AG04449 (cell line): ENCODE data around the gene USP35.

Source experiments
- CTCF ChIA-PET: fragments of 350-600 bp; formaldehyde crosslinking; extraction: SDS; loops from one replicate; lab custom pipeline; 2021; ENCODE audit warnings: antibody characterized with exemption; lab: Yijun Ruan, JAX
- POLR2A ChIA-PET: fragments of 400-600, 350-600 bp; formaldehyde crosslinking; extraction: SDS; loops from one replicate; lab custom pipeline; 2020; ENCODE audit warnings: antibody characterized with exemption, inconsistent platforms; lab: Yijun Ruan, JAX
- DNase-seq: peaks from one replicate; pipeline ENCODE4 v3.0.0-alpha.2; 2010; ENCODE audit warnings: low read depth, low spot score
- H3K4me3 ChIP-seq: 2 replicates; pipeline ENCODE4 v1.5.1; 2011; ENCODE audit warnings: low read depth, mild to moderate bottlenecking, control low read depth, low read length
- CTCF ChIP-seq: IDR thresholded peaks from one replicate; pipeline ENCODE4 v1.5.1; 2011; ENCODE audit warnings: mild to moderate bottlenecking, moderate library complexity, low read length, control low read depth, inconsistent platforms; ENCODE audit not compliant: insufficient read depth; ENCODE audit errors: missing control alignments

Gene USP35

GRCh38 chr11:78202733-78203167, 14.0 kb downstream of the USP35 start:
- POLR2A ChIA-PET = interaction anchor here (0.5 kb wide), 1 partner anchor 130 kb away, joined by 3 read pairs; no protein-coding TSS in a partner anchor
- CTCF ChIA-PET = no interaction called here
- no peak overlapping the region for H3K4me3 ChIP-seq
- no peak for DNase-seq
- no peak for TF ChIP-seq CTCF

GRCh38 chr11:78203184-78203583, 14.5 kb downstream of the USP35 start:
- no peak overlapping the region for H3K4me3 ChIP-seq
- CTCF ChIA-PET = no interaction called here
- no peak for TF ChIP-seq CTCF
- DNase-seq = no peak
- POLR2A ChIA-PET = no interaction called here

DNA sequence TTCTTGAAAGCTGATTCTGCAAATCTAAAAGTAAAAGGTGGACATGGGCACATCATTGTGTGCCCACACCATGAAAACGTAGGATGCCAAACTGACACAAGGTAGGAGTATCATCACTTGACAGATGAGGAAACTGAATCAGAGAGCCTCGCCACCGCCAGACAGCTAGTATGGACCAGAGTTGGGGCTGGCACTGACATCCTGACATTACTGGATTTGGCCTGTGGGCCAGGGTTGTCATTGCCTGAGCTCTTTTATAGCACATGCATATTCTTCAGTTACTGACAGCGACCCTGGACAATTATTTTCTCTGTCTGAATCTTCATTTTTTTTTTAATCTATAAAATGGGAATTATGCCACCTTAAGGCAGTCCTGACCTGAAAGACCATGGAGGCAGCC, 16.5 kb downstream of the USP35 start:
- DNase-seq = no peak
- CTCF ChIA-PET = interaction anchor here (1.7 kb wide), 1 partner anchor 359 kb away, joined by 6 read pairs; no protein-coding TSS in a partner anchor
- H3K4me3 ChIP-seq = no peak overlapping the region
- POLR2A ChIA-PET = interaction anchor here (1.1 kb wide), 1 partner anchor 41 kb away, joined by 3 read pairs; no protein-coding TSS in a partner anchor
- no peak for TF ChIP-seq CTCF

GRCh38 chr11:78205691-78206090, 17.0 kb downstream of the USP35 start:
- ChIA-PET CTCF (interaction anchor here (1.7 kb wide), 1 partner anchor 359 kb away, joined by 6 read pairs; no protein-coding TSS in a partner anchor), POLR2A (interaction anchor here (1.1 kb wide), 1 partner anchor 41 kb away, joined by 3 read pairs; no protein-coding TSS in a partner anchor)
- no peak for TF ChIP-seq CTCF
- no peak overlapping the region for H3K4me3 ChIP-seq
- no peak for DNase-seq

DNA sequence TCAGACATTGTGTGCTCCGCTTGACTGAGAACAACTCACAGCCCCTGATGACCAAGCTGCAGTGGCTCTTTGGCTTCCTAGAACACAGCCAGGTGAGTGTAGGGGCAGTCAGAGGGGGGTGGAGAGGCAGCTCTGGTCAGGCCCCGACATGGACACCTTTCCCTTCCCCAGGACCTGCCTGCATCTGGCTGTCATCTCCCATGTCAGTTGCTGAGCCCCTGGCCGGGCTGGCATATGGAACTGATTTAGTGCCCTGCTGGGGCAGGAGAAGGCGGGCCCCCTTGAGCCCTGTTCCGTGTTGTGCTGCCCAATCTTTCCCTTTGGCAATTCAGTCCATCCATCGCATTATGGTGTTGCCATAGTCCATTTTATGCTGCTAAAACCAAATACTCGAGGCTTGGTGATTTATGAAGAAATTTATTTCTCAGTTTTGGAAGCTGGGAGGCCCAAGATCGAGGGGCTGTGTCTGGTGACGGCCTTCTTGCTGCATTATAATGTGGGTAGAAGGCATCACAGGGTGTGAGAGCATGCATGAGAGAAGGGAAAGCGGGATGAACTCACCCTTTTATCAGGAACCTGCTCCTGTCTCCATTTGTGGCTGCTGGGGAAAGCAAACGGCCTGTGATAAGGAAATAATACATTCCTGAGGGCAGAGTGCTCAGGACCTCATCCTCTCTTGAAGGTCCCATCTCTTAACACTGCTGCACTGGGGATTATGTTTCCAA, 19.0 kb downstream of the USP35 start:
- ChIA-PET POLR2A (no interaction called here), CTCF (interaction anchor here (1.0 to 1.1 kb wide), 2 partner anchors 14 to 20 kb away, joined by 3 read pairs; no protein-coding TSS in a partner anchor)
- H3K4me3 ChIP-seq = no peak overlapping the region
- no peak for DNase-seq
- no peak for TF ChIP-seq CTCF

GRCh38 chr11:78208257-78209165, 19.8 kb downstream of the USP35 start:
- no peak for TF ChIP-seq CTCF
- POLR2A ChIA-PET = no interaction called here
- CTCF ChIA-PET = interaction anchor here (1.3 kb wide), 1 partner anchor 161 kb away, joined by 4 read pairs; no protein-coding TSS in a partner anchor
- no peak overlapping the region for H3K4me3 ChIP-seq
- DNase-seq = no peak
